GM19239 (cell line): ENCODE measurements around the gene FICD.
"Not testable (repeated sequence)": the region's sequence is repeated elsewhere in the genome, so short reads cannot be mapped to it uniquely, and the experiment has no call there.

ENCODE experiments used
- DNase-seq: peaks from one replicate; pipeline ENCODE4 v3.0.0; 2011; ENCODE audit warnings: low spot score; ENCODE audit not compliant: insufficient read length
- FAIRE-seq: peaks from 2 replicates; lab custom pipeline; 2011; peaks lifted over from hg19 to GRCh38; lab: Jason Lieb, UNC

FICD gene

DNA sequence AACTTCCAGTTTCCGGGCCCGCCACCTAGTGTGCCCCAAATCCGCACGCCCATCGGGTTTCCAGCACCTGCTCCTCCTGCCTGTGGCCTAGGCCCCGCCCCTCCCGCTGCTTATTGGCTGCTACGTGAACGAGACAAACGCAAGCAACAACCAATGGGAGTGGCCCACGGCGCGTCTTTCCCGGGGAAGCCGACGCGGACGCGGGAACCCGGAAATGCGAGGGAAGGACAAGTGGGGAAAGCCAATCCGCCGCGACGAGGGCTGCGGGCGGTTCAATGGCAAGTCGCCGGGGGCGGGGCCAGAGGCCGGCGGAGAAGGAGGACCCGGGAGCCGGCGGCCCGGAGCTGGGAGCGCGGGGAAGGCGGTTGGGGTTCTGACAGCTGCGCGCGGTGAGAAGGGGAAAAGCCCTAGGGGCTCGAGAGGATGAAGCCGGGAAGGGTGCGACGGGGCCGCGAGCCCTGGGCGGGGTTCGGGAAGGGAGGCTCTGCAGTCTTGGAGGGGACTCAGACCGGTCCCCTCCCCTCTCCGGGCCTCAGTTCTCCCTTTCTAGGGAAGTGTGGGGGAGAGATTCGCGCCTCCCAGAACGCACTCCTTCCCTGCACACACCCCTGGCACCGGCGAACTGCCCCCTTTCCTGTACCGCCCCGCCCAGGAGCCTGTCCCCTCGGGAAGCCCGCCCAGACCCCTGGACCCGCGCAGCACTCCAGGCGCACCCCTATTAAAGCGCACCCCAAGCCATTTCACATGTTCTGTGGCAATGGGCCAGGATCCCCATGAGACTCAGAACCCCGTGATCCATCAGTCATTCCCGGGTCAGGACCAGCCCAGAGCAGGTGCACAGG, at the start of gene FICD:
FICD (plus strand) TSS at position 305 of the 842 bp plus-strand sequence. CDS start 1,696 bp downstream, outside the sequence.
- FAIRE-seq (peak; percentile 97), DNase-seq (peak; percentile 87)

DNA sequence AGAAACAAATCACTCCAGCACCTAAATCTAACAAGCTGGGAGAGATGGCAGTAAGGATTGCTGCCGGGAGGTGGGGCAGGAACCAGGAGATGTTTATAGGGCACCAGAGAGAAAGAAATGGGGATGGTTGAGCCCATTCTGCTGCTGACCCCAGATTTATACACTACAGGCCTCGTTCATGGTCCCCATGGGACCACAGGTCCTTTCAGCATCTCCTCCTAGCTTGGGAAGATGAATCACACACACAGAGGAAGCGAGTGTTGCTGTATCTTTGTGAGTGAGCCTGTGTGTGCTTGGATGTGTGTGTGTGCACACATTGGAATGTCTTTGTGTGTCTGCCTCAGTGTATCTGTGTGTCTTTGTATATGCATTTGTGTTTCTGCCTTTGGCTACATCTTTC, 49.7 kb upstream of the FICD start:
- no peak for FAIRE-seq
- DNase-seq: no peak

- DNase-seq (peak; percentile 40), FAIRE-seq (no peak)
These were observed 46.7 kb upstream of the FICD start for GRCh38 chr12:108468196-108468968.

DNA sequence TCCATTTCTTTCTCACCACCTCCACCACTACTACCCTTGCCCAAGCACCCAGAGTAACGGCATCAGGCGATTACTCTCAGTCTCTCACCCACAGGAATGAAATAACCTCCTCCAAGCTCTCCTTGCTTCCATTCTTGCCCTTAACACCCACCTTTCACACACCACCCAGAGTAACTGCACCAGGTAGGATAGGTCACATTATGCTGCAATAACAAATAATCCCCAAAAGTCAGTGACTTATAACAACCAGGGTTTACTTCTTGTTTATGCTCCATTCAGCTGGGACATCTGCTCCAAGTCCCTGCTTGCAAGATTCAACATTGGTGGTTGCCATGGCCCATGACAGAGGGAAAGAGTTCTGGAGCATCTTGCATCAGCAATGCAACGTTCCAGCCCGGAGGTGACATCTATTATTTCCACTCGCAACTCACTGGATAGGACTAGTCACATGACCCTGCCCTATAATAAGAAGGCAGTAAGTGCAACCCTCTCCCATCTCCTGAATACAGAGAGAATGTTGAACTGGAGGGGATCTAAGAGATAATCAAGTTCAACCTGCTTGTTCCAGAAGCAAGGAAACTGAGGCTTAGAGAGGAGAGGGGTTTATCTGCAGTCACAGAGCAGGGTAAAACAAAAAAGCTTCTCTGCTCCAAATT, 41.5 kb upstream of the FICD start:
- FAIRE-seq: no peak
- no peak for DNase-seq

- DNase-seq (no peak), FAIRE-seq (no peak)
These were observed 39.7 kb upstream of the FICD start for GRCh38 chr12:108475396-108475795.

- no peak for FAIRE-seq
- DNase-seq: no peak
These were observed 37.8 kb upstream of the FICD start for GRCh38 chr12:108477055-108477880.

DNA sequence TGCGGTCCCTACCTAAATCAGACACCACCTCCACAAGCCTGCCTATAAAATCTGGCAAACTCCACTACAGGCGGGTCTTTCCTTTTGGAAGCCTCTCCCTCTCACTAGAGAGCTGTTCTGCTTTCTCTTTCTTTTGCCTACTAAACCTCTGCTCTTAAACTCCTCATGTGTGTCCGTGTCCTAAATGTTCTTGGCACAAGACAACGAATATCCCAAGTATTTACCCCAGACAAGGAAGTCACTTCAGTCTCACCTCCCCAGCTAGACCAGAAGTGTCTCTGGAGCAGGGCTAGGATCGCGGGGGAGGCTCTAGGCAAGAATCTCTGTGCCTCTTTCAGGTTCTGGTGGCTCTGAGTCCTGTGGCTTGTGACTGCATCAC, 37.2 kb upstream of the FICD start:
- FAIRE-seq (no peak), DNase-seq (no peak)

GRCh38 chr12:108478611-108479206, 36.4 kb upstream of the FICD start:
- FAIRE-seq (no peak), DNase-seq (no peak)

- no peak for FAIRE-seq
- no peak for DNase-seq
These were observed 35.6 kb upstream of the FICD start for GRCh38 chr12:108479364-108480070.

DNA sequence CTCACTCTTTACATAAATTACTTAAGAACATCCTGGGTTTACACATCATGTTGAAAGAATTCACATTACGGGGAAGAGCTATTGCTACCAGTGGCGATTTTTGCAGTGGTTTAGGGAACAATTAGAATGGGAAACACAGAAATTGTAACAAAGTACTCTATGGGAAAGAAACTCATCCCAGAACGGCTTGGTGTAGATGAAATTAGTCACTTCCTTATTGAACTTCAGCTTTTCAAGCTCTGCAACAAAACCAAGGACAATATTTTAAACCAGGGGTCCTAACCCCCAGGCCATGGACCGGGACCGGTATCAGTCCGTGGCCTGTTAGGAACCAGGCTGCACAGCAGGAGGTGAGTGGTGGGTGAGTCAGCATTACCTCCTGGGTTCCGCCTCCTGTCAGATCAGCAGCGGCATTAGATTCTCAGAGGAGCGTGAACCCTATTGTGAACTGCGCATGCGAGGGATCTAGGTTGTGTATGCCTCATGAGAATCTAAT, 32.3 kb upstream of the FICD start:
- no peak for DNase-seq
- no peak for FAIRE-seq

GRCh38 chr12:108483213-108484059, 31.6 kb upstream of the FICD start:
- FAIRE-seq (no peak), DNase-seq (no peak)

- DNase-seq (no peak), FAIRE-seq (no peak)
These were observed 30.6 kb upstream of the FICD start for GRCh38 chr12:108484431-108484830.

- FAIRE-seq (no peak), DNase-seq (no peak)
These were observed 30.2 kb upstream of the FICD start for GRCh38 chr12:108484845-108485244.

DNA sequence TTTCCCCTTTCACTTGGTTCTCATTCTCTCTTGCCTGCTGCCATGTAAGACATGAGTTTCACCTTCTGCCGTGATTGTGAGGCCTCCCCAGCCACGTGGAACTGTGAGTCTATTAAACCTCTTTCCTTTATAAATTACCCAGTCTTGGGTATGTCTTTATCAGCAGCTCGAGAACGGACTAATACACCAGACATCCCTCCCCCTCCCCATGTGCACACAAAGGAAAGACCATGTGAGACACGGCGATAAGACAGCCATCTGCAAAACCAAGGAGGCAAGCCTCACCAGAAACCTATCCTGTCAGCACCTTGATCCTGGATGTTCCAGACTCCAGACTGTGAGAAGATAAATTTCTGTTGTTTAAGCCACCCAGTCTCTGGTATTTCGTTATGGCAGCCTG, 29.7 kb upstream of the FICD start:
- DNase-seq, FAIRE-seq: not testable (repeated sequence)

- DNase-seq, FAIRE-seq: not testable (repeated sequence)
These were observed 28.0 kb upstream of the FICD start for GRCh38 chr12:108487029-108487428.

GRCh38 chr12:108491256-108491655, 23.8 kb upstream of the FICD start:
- no peak for FAIRE-seq
- DNase-seq: no peak

GRCh38 chr12:108495054-108495453, 20.0 kb upstream of the FICD start:
- FAIRE-seq (peak; percentile 31), DNase-seq (peak; percentile 37)
